DND-41 (cell line): ENCODE results near the gene SERPINH1.

ENCODE experiments used
- ATAC-seq: fragments of 200-7000 bp; cut with Tn5 transposase; 3 replicates; pipeline ENCODE4 v1.9.1; 2021; ENCODE audit warnings: low read depth; ENCODE audit not compliant: insufficient read depth
- DNase-seq: peaks from one replicate; pipeline ENCODE4 v3.0.0-alpha.2; 2020
- H2AFZ ChIP-seq: 2 replicates; pipeline ENCODE4 v1.6.0; 2012; ENCODE audit warnings: low read depth, low read length
- H3K27ac ChIP-seq: 2 replicates; pipeline ENCODE4 v1.5.1; 2012; ENCODE audit warnings: low read length, inconsistent platforms
- H3K27me3 ChIP-seq: fragments of 200-600 bp; sonication (generic); 2 replicates; pipeline ENCODE4 v1.6.0; 2012; ENCODE audit warnings: low read length, mild to moderate bottlenecking, inconsistent platforms; ENCODE audit not compliant: insufficient read depth, poor library complexity
- H3K36me3 ChIP-seq: 2 replicates; pipeline ENCODE4 v1.5.1; 2012; ENCODE audit warnings: low read length, inconsistent platforms; ENCODE audit not compliant: insufficient read depth
- H3K4me1 ChIP-seq: 2 replicates; pipeline ENCODE4 v1.5.1; 2012; ENCODE audit warnings: mild to moderate bottlenecking, low read length; ENCODE audit not compliant: insufficient read depth
- H3K4me2 ChIP-seq: 2 replicates; pipeline ENCODE4 v1.6.0; 2012; ENCODE audit warnings: mild to moderate bottlenecking, moderate library complexity, low read length, inconsistent platforms; ENCODE audit not compliant: insufficient read depth
- H3K4me3 ChIP-seq, 2 experiments: fragments of 200-600 bp in 1 of 2; shearing (Covaris generic) in 1 of 2; 2 replicates each; pipeline ENCODE4 v1.5.1; 2012 to 2016; ENCODE audit warnings: inconsistent platforms in 2 of 2, low read length in 2 of 2, mild to moderate bottlenecking in 2 of 2, low read depth in 1 of 2, moderate library complexity in 1 of 2
- H3K79me2 ChIP-seq: 2 replicates; pipeline ENCODE4 v1.6.0; 2012; ENCODE audit warnings: low read length, inconsistent platforms; ENCODE audit not compliant: insufficient read depth
- H3K9ac ChIP-seq: 2 replicates; pipeline ENCODE4 v1.6.0; 2012; ENCODE audit warnings: low read depth, mild to moderate bottlenecking, inconsistent platforms, low read length, moderate library complexity
- H3K9me3 ChIP-seq: 2 replicates; pipeline ENCODE4 v1.5.1; 2012; ENCODE audit warnings: low read length, moderate library complexity, mild to moderate bottlenecking, inconsistent platforms; ENCODE audit not compliant: insufficient read depth, severe bottlenecking
- H4K20me1 ChIP-seq: 2 replicates; pipeline ENCODE4 v1.6.0; 2012; ENCODE audit warnings: low read length; ENCODE audit not compliant: insufficient read depth
- CTCF ChIP-seq: IDR thresholded peaks from 2 replicates; pipeline ENCODE4 v1.5.1; 2012; ENCODE audit warnings: borderline replicate concordance, low read length, moderate library complexity, mild to moderate bottlenecking; ENCODE audit not compliant: poor library complexity, severe bottlenecking; ENCODE audit errors: extremely low read depth
- EZH2 ChIP-seq: IDR thresholded peaks from 3 replicates; pipeline ENCODE4 v1.6.1; 2012; ENCODE audit warnings: borderline replicate concordance, low read depth, mild to moderate bottlenecking, moderate library complexity, low read length, inconsistent platforms; ENCODE audit not compliant: severe bottlenecking

The SERPINH1 gene

GRCh38 chr11:75562048-75562835 lies at the start of gene SERPINH1:
Gene SERPINH1 (plus strand): TSS chr11:75562253. CDS start chr11:75566350, 4,097 bp downstream.
- peak; percentile 86 for ATAC-seq
- peaks cover 29% of the 10 kb centered on the region for H3K4me1 ChIP-seq
- H3K79me2 ChIP-seq = peaks cover 25% of the 10 kb centered on the region
- H3K4me2 ChIP-seq = peak within 1 kb of the TSS; percentile 80
- H3K36me3 ChIP-seq = peaks cover 8% of the 10 kb centered on the region
- TF ChIP-seq CTCF (no peak), EZH2 (no peak)
- H4K20me1 ChIP-seq = no peaks in the 10 kb centered on the region
- peak within 1 kb of the TSS; percentile 69 for H3K27ac ChIP-seq
- DNase-seq = peak; percentile 80
- no peaks in the 10 kb centered on the region for H3K9me3 ChIP-seq
- H3K9ac ChIP-seq = peak within 1 kb of the TSS; percentile 71
- H3K4me3 ChIP-seq = peak within 1 kb of the TSS; percentile 42 to 75
- peaks cover 6% of the 10 kb centered on the region for H3K27me3 ChIP-seq
- H2AFZ ChIP-seq = peak within 1 kb of the TSS; percentile 89

GRCh38 chr11:75513250-75513649 lies 48.8 kb upstream of the SERPINH1 start:
- Histone ChIP-seq H3K79me2 (no peaks in the 10 kb centered on the region), H3K27ac (no peak overlapping the region), H4K20me1 (peaks cover 10% of the 10 kb centered on the region), H3K27me3 (no peaks in the 10 kb centered on the region), H3K4me1 (no peaks in the 10 kb centered on the region), H3K9ac (no peak overlapping the region), H3K4me3 (no peak overlapping the region), H3K9me3 (no peaks in the 10 kb centered on the region), H3K36me3 (no peaks in the 10 kb centered on the region), H2AFZ (no peak overlapping the region), H3K4me2 (no peak overlapping the region)
- TF ChIP-seq CTCF (no peak), EZH2 (no peak)
- DNase-seq (no peak), ATAC-seq (no peak)

GRCh38 chr11:75514596-75514995 lies 47.5 kb upstream of the SERPINH1 start:
- DNase-seq = no peak
- H2AFZ ChIP-seq = no peak overlapping the region
- H4K20me1 ChIP-seq = peaks cover 10% of the 10 kb centered on the region
- H3K27me3 ChIP-seq = no peaks in the 10 kb centered on the region
- no peak overlapping the region for H3K9ac ChIP-seq
- ATAC-seq = no peak
- no peaks in the 10 kb centered on the region for H3K79me2 ChIP-seq
- H3K9me3 ChIP-seq = no peaks in the 10 kb centered on the region
- no peaks in the 10 kb centered on the region for H3K36me3 ChIP-seq
- TF ChIP-seq CTCF (no peak), EZH2 (no peak)
- no peak overlapping the region for H3K4me3 ChIP-seq
- no peak overlapping the region for H3K27ac ChIP-seq
- no peaks in the 10 kb centered on the region for H3K4me1 ChIP-seq
- no peak overlapping the region for H3K4me2 ChIP-seq
